CD4-positive, alpha-beta T cell (primary cell): ENCODE results near the gene VPS8. TPM values are rescaled to one million over a fixed set of nuclear protein-coding genes. Genes with fewer than 3 reads are reported as not detected.

ENCODE experiments used
- ATAC-seq: fragments of 200-7000 bp; cut with Tn5 transposase; one replicate; pipeline ENCODE4 v1.10.0; 2022; ENCODE audit warnings: mild to moderate bottlenecking; ENCODE audit not compliant: poor library complexity
- CTCF ChIA-PET: fragments of 350-600 bp; sonication (Branson Sonifier 250); formaldehyde crosslinking; loops from one replicate; lab custom pipeline; 2021; ENCODE audit warnings: antibody characterized with exemption, inconsistent platforms; lab: Charles Lee
- POLR2A ChIA-PET: fragments of 350-600 bp; sonication (Branson Sonifier 250); formaldehyde crosslinking; loops from one replicate; lab custom pipeline; 2021; ENCODE audit warnings: antibody characterized with exemption, inconsistent platforms; lab: Charles Lee
- DNase-seq, 14 experiments: peaks; one replicate each; pipeline ENCODE4 v3.0.0-alpha.2; 2013 to 2020; ENCODE audit warnings: mixed read lengths in 2 of 14
- H3K27ac ChIP-seq, 2 donors: one replicate each; pipeline versions ENCODE4 v1.5.1 to v1.7.0; 2013; ENCODE audit warnings: low read length in 2 of 2, low read depth in 1 of 2, mild to moderate bottlenecking in 1 of 2
- H3K27me3 ChIP-seq, 2 experiments: 1 replicate in 1 of 2; 2 replicates in 1 of 2; pipeline versions ENCODE4 v1.6.1 to v1.7.0; 2013; ENCODE audit warnings: low read length in 2 of 2, control low read depth in 1 of 2, mild to moderate bottlenecking in 1 of 2, moderate library complexity in 1 of 2; ENCODE audit not compliant: insufficient read depth in 2 of 2, control insufficient read depth in 1 of 2
- H3K36me3 ChIP-seq: one replicate; pipeline ENCODE4 v1.6.1; 2013; ENCODE audit warnings: low read length, control low read depth; ENCODE audit not compliant: insufficient read depth
- H3K4me1 ChIP-seq: one replicate; pipeline ENCODE4 v1.6.1; 2013; ENCODE audit warnings: low read length, control low read depth; ENCODE audit not compliant: insufficient read depth
- H3K4me3 ChIP-seq: one replicate; pipeline ENCODE4 v1.5.1; 2013; ENCODE audit warnings: mild to moderate bottlenecking, low read length, moderate library complexity
- H3K9me3 ChIP-seq, 2 experiments: 1 replicate in 1 of 2; 2 replicates in 1 of 2; pipeline versions ENCODE4 v1.6.1 to v1.7.0; 2013; ENCODE audit warnings: low read length in 2 of 2, mild to moderate bottlenecking in 2 of 2, control low read depth in 1 of 2, moderate library complexity in 1 of 2; ENCODE audit not compliant: control insufficient read depth in 1 of 2, insufficient read depth in 1 of 2
- H3K27ac Mint-ChIP-seq: one replicate; pipeline ENCODE4 v1.8.0; 2020; ENCODE audit warnings: mixed read lengths
- H3K27me3 Mint-ChIP-seq: one replicate; pipeline ENCODE4 v1.8.0; 2021; ENCODE audit warnings: mixed read lengths
- H3K36me3 Mint-ChIP-seq: one replicate; pipeline ENCODE4 v1.8.0; 2021; ENCODE audit warnings: low read depth, mixed read lengths
- H3K4me1 Mint-ChIP-seq: one replicate; pipeline ENCODE4 v1.8.0; 2021; ENCODE audit warnings: low read depth, mixed read lengths
- H3K4me3 Mint-ChIP-seq: one replicate; pipeline ENCODE4 v1.8.0; 2020; ENCODE audit warnings: mild to moderate bottlenecking, mixed read lengths
- H3K9me3 Mint-ChIP-seq: one replicate; pipeline ENCODE4 v1.8.0; 2020; ENCODE audit warnings: mixed read lengths
- intact Hi-C, 2 experiments: fragments of 100-400 bp; cut with DNase I in 1 of 2; cut with micrococcal nuclease in 1 of 2; formaldehyde crosslinking; loops; one replicate each; pipeline versions ENCODE4 v1.15.1 to v1.9.0; 2023 to 2025; cut with DNase I, micrococcal nuclease
- total RNA-seq, 174 experiments: library from RNA in 2 of 174; stranded (reverse) in 2 of 174; gene quantifications; one replicate each; pipeline ENCODE4 v1.2.3 and lab custom pipeline; 2021 to 2026
- TF ChIP-seq, protein P1 (sequence below): fragments of 200-600 bp; IDR thresholded peaks from one replicate; pipeline ENCODE4 v1.8.0; 2022; ENCODE audit warnings: antibody characterized with exemption, mild to moderate bottlenecking

The VPS8 gene
- total RNA-seq, 2 experiments from 2014 or later, result 56.8 to 61.2 TPM

- ChIA-PET POLR2A (no interaction called here), CTCF (no interaction called here)
- Histone ChIP-seq H3K4me1 (no peaks in the 10 kb centered on the region), H3K36me3 (no peaks in the 10 kb centered on the region), H3K27ac (no peak overlapping the region), H3K9me3 (no peaks in the 10 kb centered on the region), H3K27me3 (no peaks in the 10 kb centered on the region), H3K4me3 (no peak overlapping the region)
- DNase-seq, result no peak
- intact Hi-C loops, result no loop called here
- Mint-ChIP-seq H3K27ac (no peak overlapping the region), H3K4me3 (no peak overlapping the region), H3K9me3 (no peaks in the 10 kb centered on the region), H3K27me3 (peaks cover 4% of the 10 kb centered on the region), H3K36me3 (no peaks in the 10 kb centered on the region), H3K4me1 (no peaks in the 10 kb centered on the region)
- TF ChIP-seq, protein P1, sequence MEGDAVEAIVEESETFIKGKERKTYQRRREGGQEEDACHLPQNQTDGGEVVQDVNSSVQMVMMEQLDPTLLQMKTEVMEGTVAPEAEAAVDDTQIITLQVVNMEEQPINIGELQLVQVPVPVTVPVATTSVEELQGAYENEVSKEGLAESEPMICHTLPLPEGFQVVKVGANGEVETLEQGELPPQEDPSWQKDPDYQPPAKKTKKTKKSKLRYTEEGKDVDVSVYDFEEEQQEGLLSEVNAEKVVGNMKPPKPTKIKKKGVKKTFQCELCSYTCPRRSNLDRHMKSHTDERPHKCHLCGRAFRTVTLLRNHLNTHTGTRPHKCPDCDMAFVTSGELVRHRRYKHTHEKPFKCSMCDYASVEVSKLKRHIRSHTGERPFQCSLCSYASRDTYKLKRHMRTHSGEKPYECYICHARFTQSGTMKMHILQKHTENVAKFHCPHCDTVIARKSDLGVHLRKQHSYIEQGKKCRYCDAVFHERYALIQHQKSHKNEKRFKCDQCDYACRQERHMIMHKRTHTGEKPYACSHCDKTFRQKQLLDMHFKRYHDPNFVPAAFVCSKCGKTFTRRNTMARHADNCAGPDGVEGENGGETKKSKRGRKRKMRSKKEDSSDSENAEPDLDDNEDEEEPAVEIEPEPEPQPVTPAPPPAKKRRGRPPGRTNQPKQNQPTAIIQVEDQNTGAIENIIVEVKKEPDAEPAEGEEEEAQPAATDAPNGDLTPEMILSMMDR, result no peak
- no peak for ATAC-seq
These were observed 270.9 kb downstream of the VPS8 start for GRCh38 chr3:185082829-185083228.

DNA sequence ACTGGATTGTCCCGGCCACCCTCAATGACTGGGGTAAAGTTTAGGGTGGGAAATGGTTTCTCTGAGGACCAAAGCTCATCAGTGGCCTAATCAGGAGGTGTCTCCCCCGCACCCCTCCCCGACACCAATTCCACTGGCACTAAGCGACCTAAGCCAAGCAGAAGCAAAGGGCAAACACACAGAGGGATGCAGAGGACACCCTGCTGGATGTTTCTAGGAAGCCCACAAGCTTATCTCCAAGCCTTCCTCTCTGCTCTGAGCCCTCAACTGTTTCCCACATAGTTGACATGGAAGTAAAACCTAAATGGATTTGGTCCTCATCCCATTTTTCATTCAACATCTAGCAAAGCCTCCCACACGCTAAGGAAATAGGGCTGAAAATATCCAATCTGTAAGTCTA, 272.4 kb downstream of the VPS8 start:
- H3K27me3 ChIP-seq, result no peaks in the 10 kb centered on the region
- intact Hi-C loops, result no loop called here
- H3K4me1 Mint-ChIP-seq, result no peaks in the 10 kb centered on the region
- POLR2A ChIA-PET, result no interaction called here
- H3K27ac Mint-ChIP-seq, result no peak overlapping the region
- peaks cover 4% of the 10 kb centered on the region for H3K27me3 Mint-ChIP-seq
- TF ChIP-seq, protein P1, result no peak
- no peak overlapping the region for H3K4me3 Mint-ChIP-seq
- CTCF ChIA-PET, result no interaction called here
- no peaks in the 10 kb centered on the region for H3K9me3 Mint-ChIP-seq
- no peak overlapping the region for H3K27ac ChIP-seq
- H3K36me3 Mint-ChIP-seq, result no peaks in the 10 kb centered on the region
- ATAC-seq (no peak), DNase-seq (no peak)
- no peaks in the 10 kb centered on the region for H3K4me1 ChIP-seq
- H3K36me3 ChIP-seq, result no peaks in the 10 kb centered on the region
- no peak overlapping the region for H3K4me3 ChIP-seq
- no peaks in the 10 kb centered on the region for H3K9me3 ChIP-seq

GRCh38 chr3:185084901-185085300, 272.9 kb downstream of the VPS8 start:
- intact Hi-C loops, result no loop called here
- Histone ChIP-seq H3K4me3 (no peak overlapping the region), H3K36me3 (no peaks in the 10 kb centered on the region), H3K9me3 (no peaks in the 10 kb centered on the region), H3K27ac (no peak overlapping the region), H3K4me1 (no peaks in the 10 kb centered on the region), H3K27me3 (no peaks in the 10 kb centered on the region)
- peaks cover 4% of the 10 kb centered on the region for H3K27me3 Mint-ChIP-seq
- H3K9me3 Mint-ChIP-seq, result no peaks in the 10 kb centered on the region
- no peaks in the 10 kb centered on the region for H3K4me1 Mint-ChIP-seq
- no peaks in the 10 kb centered on the region for H3K36me3 Mint-ChIP-seq
- TF ChIP-seq, protein P1, result no peak
- ChIA-PET POLR2A (no interaction called here), CTCF (no interaction called here)
- no peak overlapping the region for H3K27ac Mint-ChIP-seq
- ATAC-seq (no peak), DNase-seq (no peak)
- H3K4me3 Mint-ChIP-seq, result no peak overlapping the region
